Right atrium auricular region (tissue), 2 donors: ENCODE results near the gene HES5. TPM values are rescaled to one million over a fixed set of nuclear protein-coding genes. Genes with fewer than 3 reads are reported as not detected.

Source experiments
- DNase-seq: peaks from one replicate; pipeline ENCODE4 v3.0.0-alpha.2; 2019; ENCODE audit warnings: low spot score
- H3K27ac ChIP-seq, 2 donors: fragments of 200-600 bp; sonication (generic); 1 replicate in 1 of 2; 2 replicates in 1 of 2; pipeline ENCODE4 v1.5.1; 2016 to 2019
- H3K27me3 ChIP-seq, 2 donors: fragments of 200-600 bp; sonication (generic); one replicate each; pipeline versions ENCODE4 v1.5.1 to v1.6.0; 2017 to 2019
- H3K36me3 ChIP-seq: fragments of 200-600 bp; sonication (generic); one replicate; pipeline ENCODE4 v1.5.1; 2016
- H3K4me1 ChIP-seq, 2 donors: fragments of 200-600 bp; sonication (generic); one replicate each; pipeline versions ENCODE4 v1.5.1 to v1.6.0; 2017 to 2019
- H3K4me3 ChIP-seq, 2 donors: fragments of 200-600 bp; sonication (generic); 1 replicate in 1 of 2; 2 replicates in 1 of 2; pipeline ENCODE4 v1.5.1; 2017 to 2019; ENCODE audit warnings: mild to moderate bottlenecking in 1 of 2, moderate library complexity in 1 of 2
- H3K9me3 ChIP-seq, 2 donors: fragments of 200-600 bp; sonication (generic); one replicate each; pipeline ENCODE4 v1.5.1; 2019
- CTCF ChIP-seq, 2 donors: fragments of 200-600 bp; sonication (generic); IDR thresholded peaks; one replicate each; pipeline ENCODE4 v1.5.1; 2019; ENCODE audit warnings: antibody characterized with exemption in 2 of 2
- total RNA-seq, 2 donors: library from RNA; depleted of rRNA; stranded (reverse); fragments of >200 nt; gene quantifications; one replicate each; pipeline ENCODE4 v1.1.0, GENCODE V29; 2016

HES5 gene
- total RNA-seq, 2 donors from 2014 or later: not detected

GRCh38 chr1:2512862-2513421 is 17.1 kb downstream of the HES5 start:
- H3K9me3 ChIP-seq: no peaks in the 10 kb centered on the region
- TF ChIP-seq CTCF (IDR thresholded peaks at IDR 0.05): no peak
- no peak overlapping the region for H3K4me3 ChIP-seq
- no peaks in the 10 kb centered on the region for H3K4me1 ChIP-seq
- H3K27me3 ChIP-seq: no peaks in the 10 kb centered on the region
- no peak overlapping the region for H3K27ac ChIP-seq
- peaks cover 99% of the 10 kb centered on the region for H3K36me3 ChIP-seq
- no peak for DNase-seq

DNA sequence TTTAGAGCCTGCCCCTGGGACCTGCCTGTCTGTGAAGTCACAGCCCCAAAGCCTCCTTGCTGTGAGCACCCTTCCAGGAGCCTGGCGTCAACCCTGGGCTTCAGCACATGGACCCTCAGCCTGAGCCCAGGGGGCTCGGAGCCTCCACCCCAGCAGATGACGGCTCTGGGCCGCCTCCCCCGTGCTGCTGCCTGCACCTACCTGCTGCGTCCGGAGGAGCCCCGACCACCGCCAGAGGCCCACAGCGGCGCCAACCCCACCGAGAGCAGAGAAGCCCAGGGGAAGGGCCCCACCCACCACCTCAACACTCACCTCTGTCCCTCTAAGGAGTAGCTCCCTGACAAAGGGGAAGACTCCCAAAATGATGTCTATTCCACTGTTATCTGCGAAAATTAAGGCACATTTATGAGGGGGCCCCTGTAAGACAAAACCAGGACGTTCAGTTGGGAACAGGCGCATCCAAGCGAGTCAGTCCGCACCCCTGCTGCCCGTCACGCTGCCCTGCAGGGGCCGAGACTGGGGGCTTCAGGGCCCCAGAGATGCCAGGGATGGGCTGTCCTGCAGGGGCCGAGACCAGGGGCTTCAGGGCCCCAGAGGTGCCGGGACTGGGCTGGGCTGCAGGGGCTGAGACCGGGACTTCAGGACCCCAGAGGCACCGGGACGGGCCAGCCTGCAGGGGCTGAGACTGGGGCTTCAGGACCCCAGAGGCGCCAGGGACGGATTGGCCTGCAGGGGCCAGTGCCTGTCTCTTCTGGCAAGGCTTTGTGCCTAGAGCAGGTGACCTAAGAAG is 19.5 kb downstream of the HES5 start:
- peaks cover 81% of the 10 kb centered on the region for H3K36me3 ChIP-seq
- H3K4me1 ChIP-seq: peaks cover 0 to 5% of the 10 kb centered on the region in 2 donors

DNA sequence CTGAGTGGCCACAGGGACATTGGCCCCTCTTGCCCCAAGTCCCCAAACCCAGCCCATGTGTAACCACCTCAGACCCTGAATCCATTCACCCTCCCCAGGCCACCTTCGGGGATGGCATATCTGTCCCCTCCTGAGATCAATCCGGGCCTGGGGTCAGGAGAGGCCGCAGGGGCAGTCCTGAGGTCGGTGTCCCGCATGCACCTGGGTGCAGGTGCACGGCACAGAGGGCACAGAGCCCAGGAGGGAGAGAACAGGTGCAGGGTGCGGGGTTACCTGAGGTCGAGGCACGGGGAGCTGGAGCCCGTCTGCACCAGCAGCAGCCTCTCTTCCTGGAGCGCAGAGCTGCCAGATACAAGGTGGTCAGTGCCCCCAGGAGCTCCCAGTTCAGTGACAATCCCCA is 20.5 kb downstream of the HES5 start:
- H3K9me3 ChIP-seq: no peaks in the 10 kb centered on the region
- H3K27ac ChIP-seq: no peak overlapping the region
- H3K27me3 ChIP-seq: no peaks in the 10 kb centered on the region
- H3K36me3 ChIP-seq: peaks cover 71% of the 10 kb centered on the region
- no peak overlapping the region for H3K4me3 ChIP-seq
- no peak for TF ChIP-seq CTCF (IDR thresholded peaks at IDR 0.05)
- peaks cover 0 to 14% of the 10 kb centered on the region in 2 donors for H3K4me1 ChIP-seq
- DNase-seq: no peak

More for the DNA sequence above, 19.5 kb downstream of the HES5 start:
- H3K27me3 ChIP-seq: no peaks in the 10 kb centered on the region
- H3K4me3 ChIP-seq: no peak overlapping the region
- no peak for TF ChIP-seq CTCF (IDR thresholded peaks at IDR 0.05)
- no peak overlapping the region for H3K27ac ChIP-seq
- no peak for DNase-seq
- H3K9me3 ChIP-seq: no peaks in the 10 kb centered on the region

GRCh38 chr1:2508751-2509150 is 21.3 kb downstream of the HES5 start:
- no peak for TF ChIP-seq CTCF (IDR thresholded peaks at IDR 0.05)
- Histone ChIP-seq H3K27ac (no peak overlapping the region), H3K36me3 (peaks cover 63% of the 10 kb centered on the region), H3K4me1 (peaks cover 0 to 22% of the 10 kb centered on the region in 2 donors), H3K9me3 (no peaks in the 10 kb centered on the region), H3K4me3 (no peak overlapping the region), H3K27me3 (no peaks in the 10 kb centered on the region)
- no peak for DNase-seq

GRCh38 chr1:2508180-2508579 is 21.9 kb downstream of the HES5 start:
- Histone ChIP-seq H3K27ac (no peak overlapping the region), H3K4me1 (peaks cover 0 to 22% of the 10 kb centered on the region in 2 donors), H3K27me3 (no peaks in the 10 kb centered on the region), H3K4me3 (no peak overlapping the region), H3K9me3 (no peaks in the 10 kb centered on the region), H3K36me3 (peaks cover 57% of the 10 kb centered on the region)
- DNase-seq: no peak
- no peak for TF ChIP-seq CTCF (IDR thresholded peaks at IDR 0.05)
